ENCODE data around the gene SH2B2.

The SH2B2 gene

GRCh38 chr7:102275123-102275703 lies 11.5 kb upstream of the SH2B2 start:
- H3K4me1 Mint-ChIP-seq = peaks cover 2% of the 10 kb centered on the region
- no peak overlapping the region for H3K27ac Mint-ChIP-seq
- H3K9me3 Mint-ChIP-seq = no peaks in the 10 kb centered on the region
- H3K36me3 Mint-ChIP-seq (ENCODE audit: low read depth) = no peaks in the 10 kb centered on the region
- H3K27me3 Mint-ChIP-seq = no peaks in the 10 kb centered on the region
- ATAC-seq = no peak
- no peak overlapping the region for H3K4me3 Mint-ChIP-seq
- no peak for DNase-seq

GRCh38 chr7:102277901-102278300 lies 8.8 kb upstream of the SH2B2 start:
- H3K4me1 Mint-ChIP-seq = peaks cover 2% of the 10 kb centered on the region
- H3K9me3 Mint-ChIP-seq = no peaks in the 10 kb centered on the region
- no peak overlapping the region for H3K27ac Mint-ChIP-seq
- ATAC-seq (no peak), DNase-seq (no peak)
- no peaks in the 10 kb centered on the region for H3K36me3 Mint-ChIP-seq (ENCODE audit: low read depth)
- no peak overlapping the region for H3K4me3 Mint-ChIP-seq
- H3K27me3 Mint-ChIP-seq = no peaks in the 10 kb centered on the region

GRCh38 chr7:102279537-102280400 lies 6.9 kb upstream of the SH2B2 start:
- Mint-ChIP-seq H3K9me3 (no peaks in the 10 kb centered on the region), H3K27ac (no peak overlapping the region), H3K36me3 (ENCODE audit: low read depth) (no peaks in the 10 kb centered on the region), H3K4me1 (peaks cover 11% of the 10 kb centered on the region), H3K4me3 (no peak overlapping the region), H3K27me3 (no peaks in the 10 kb centered on the region)
- ATAC-seq (peak; percentile 87), DNase-seq (peak; percentile 69)

- H3K36me3 Mint-ChIP-seq (ENCODE audit: low read depth) = no peaks in the 10 kb centered on the region
- H3K4me1 Mint-ChIP-seq = peaks cover 17% of the 10 kb centered on the region
- peaks cover 4% of the 10 kb centered on the region for H3K27me3 Mint-ChIP-seq
- H3K4me3 Mint-ChIP-seq = no peak overlapping the region
- H3K27ac Mint-ChIP-seq = no peak overlapping the region
- DNase-seq (no peak), ATAC-seq (no peak)
- no peaks in the 10 kb centered on the region for H3K9me3 Mint-ChIP-seq
These were observed 6.1 kb upstream of the SH2B2 start for GRCh38 chr7:102280521-102280920.

GRCh38 chr7:102281785-102282184 lies 4.9 kb upstream of the SH2B2 start:
- H3K4me1 Mint-ChIP-seq = peaks cover 17% of the 10 kb centered on the region
- no peaks in the 10 kb centered on the region for H3K9me3 Mint-ChIP-seq
- H3K27me3 Mint-ChIP-seq = peaks cover 5% of the 10 kb centered on the region
- H3K27ac Mint-ChIP-seq = no peak overlapping the region
- DNase-seq (no peak), ATAC-seq (no peak)
- H3K36me3 Mint-ChIP-seq (ENCODE audit: low read depth) = no peaks in the 10 kb centered on the region
- no peak overlapping the region for H3K4me3 Mint-ChIP-seq

- ATAC-seq = no peak
- no peaks in the 10 kb centered on the region for H3K36me3 Mint-ChIP-seq (ENCODE audit: low read depth)
- no peak overlapping the region for H3K27ac Mint-ChIP-seq
- DNase-seq = no peak
- peaks cover 17% of the 10 kb centered on the region for H3K4me1 Mint-ChIP-seq
- H3K27me3 Mint-ChIP-seq = peaks cover 5% of the 10 kb centered on the region
- no peak overlapping the region for H3K4me3 Mint-ChIP-seq
- no peaks in the 10 kb centered on the region for H3K9me3 Mint-ChIP-seq
These were observed 4.0 kb upstream of the SH2B2 start for GRCh38 chr7:102282465-102283362.

- Mint-ChIP-seq H3K4me3 (no peak overlapping the region), H3K9me3 (no peaks in the 10 kb centered on the region), H3K4me1 (peaks cover 23% of the 10 kb centered on the region), H3K27ac (no peak overlapping the region), H3K36me3 (ENCODE audit: low read depth) (no peaks in the 10 kb centered on the region), H3K27me3 (peaks cover 5% of the 10 kb centered on the region)
- DNase-seq = no peak
- ATAC-seq = no peak
These were observed 3.0 kb upstream of the SH2B2 start for GRCh38 chr7:102283477-102284189.

GRCh38 chr7:102284399-102284798 lies 2.3 kb upstream of the SH2B2 start:
- peaks cover 5% of the 10 kb centered on the region for H3K27me3 Mint-ChIP-seq
- H3K4me1 Mint-ChIP-seq = peaks cover 29% of the 10 kb centered on the region
- no peak overlapping the region for H3K27ac Mint-ChIP-seq
- no peaks in the 10 kb centered on the region for H3K9me3 Mint-ChIP-seq
- H3K36me3 Mint-ChIP-seq (ENCODE audit: low read depth) = no peaks in the 10 kb centered on the region
- peak overlapping the region; percentile 4 for H3K4me3 Mint-ChIP-seq
- ATAC-seq = no peak
- DNase-seq = peak; percentile 30

GRCh38 chr7:102284891-102285539 lies 1.7 kb upstream of the SH2B2 start:
- Mint-ChIP-seq H3K4me1 (peaks cover 27% of the 10 kb centered on the region), H3K9me3 (no peaks in the 10 kb centered on the region), H3K27ac (no peak overlapping the region), H3K27me3 (peaks cover 5% of the 10 kb centered on the region), H3K36me3 (ENCODE audit: low read depth) (no peaks in the 10 kb centered on the region), H3K4me3 (peak overlapping the region; percentile 4)
- no peak for DNase-seq
- no peak for ATAC-seq

- ATAC-seq = no peak
These were observed 980 bp upstream of the SH2B2 start for GRCh38 chr7:102285540-102286236.

GRCh38 chr7:102287111-102287980 lies 678 bp downstream of the SH2B2 start:
- DNase-seq (peak; percentile 24), ATAC-seq (peak; percentile 31)
- Mint-ChIP-seq H3K4me1 (peaks cover 41% of the 10 kb centered on the region), H3K27ac (no peak overlapping the region), H3K27me3 (peaks cover 5% of the 10 kb centered on the region), H3K36me3 (ENCODE audit: low read depth) (no peaks in the 10 kb centered on the region), H3K4me3 (peak overlapping the region; percentile 40), H3K9me3 (no peaks in the 10 kb centered on the region)

More at GRCh38 chr7:102285540-102286236, 980 bp upstream of the SH2B2 start:
- no peak for DNase-seq
- H3K9me3 Mint-ChIP-seq = no peaks in the 10 kb centered on the region
- H3K36me3 Mint-ChIP-seq (ENCODE audit: low read depth) = no peaks in the 10 kb centered on the region
- H3K4me3 Mint-ChIP-seq = no peak overlapping the region
- H3K4me1 Mint-ChIP-seq = peaks cover 30% of the 10 kb centered on the region
- no peak overlapping the region for H3K27ac Mint-ChIP-seq
- peaks cover 5% of the 10 kb centered on the region for H3K27me3 Mint-ChIP-seq

- Mint-ChIP-seq H3K4me3 (no peak overlapping the region), H3K9me3 (no peaks in the 10 kb centered on the region), H3K36me3 (ENCODE audit: low read depth) (no peaks in the 10 kb centered on the region), H3K4me1 (peaks cover 41% of the 10 kb centered on the region), H3K27me3 (peaks cover 5% of the 10 kb centered on the region), H3K27ac (no peak overlapping the region)
- DNase-seq (no peak), ATAC-seq (no peak)
These were observed 1.3 kb downstream of the SH2B2 start for GRCh38 chr7:102287981-102288278.

All from activated naive CD8-positive, alpha-beta T cell treated with anti-CD3 and anti-CD28 coated beads, Interleukin-2, amount 50 U/mL, for 24 hours (primary cell).